HG03139 (cell line): ENCODE measurements around the gene PDE2A.

ENCODE experiments used
- ATAC-seq: cut with Tn5 transposase; IDR thresholded peaks from one replicate; pipeline ENCODE4 v1.9.1; 2021; ENCODE audit not compliant: unreplicated experiment

PDE2A gene

DNA sequence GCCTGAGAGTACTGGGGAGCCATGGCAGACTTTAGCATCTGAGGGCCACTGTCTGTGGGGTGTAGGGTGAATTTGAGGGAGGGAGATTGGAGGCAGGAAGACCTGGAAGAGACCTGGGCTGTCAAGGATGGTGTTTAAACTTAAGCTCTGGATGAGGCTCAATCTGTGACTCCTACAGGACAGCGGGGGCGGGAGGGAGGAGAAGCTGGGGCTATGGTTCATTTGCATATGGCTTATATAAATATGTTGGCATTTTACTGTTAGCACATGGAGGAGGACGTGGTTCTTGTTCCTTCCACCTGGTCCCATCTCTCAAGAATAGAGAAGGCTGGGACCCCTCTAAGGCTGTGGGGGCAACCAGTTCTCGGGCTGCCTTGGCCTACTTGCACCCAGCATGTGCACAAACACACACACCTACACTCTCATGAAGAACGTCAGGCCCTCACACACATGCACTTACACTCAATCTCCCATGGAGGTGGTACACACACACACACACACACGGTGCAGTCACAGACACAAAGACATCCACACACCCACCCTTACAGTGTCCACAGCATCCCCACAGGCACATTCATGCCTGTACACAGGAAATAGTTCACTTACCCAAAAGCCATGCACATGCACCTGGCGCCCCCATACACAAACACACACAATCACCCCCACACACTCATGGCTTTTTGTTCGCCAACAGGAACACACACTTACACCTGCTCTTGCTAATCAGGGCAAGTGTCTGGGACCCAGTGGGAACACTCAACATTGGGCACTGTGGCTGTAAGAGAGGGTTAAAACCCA is 81.3 kb downstream of the PDE2A start:
- no peak for ATAC-seq

DNA sequence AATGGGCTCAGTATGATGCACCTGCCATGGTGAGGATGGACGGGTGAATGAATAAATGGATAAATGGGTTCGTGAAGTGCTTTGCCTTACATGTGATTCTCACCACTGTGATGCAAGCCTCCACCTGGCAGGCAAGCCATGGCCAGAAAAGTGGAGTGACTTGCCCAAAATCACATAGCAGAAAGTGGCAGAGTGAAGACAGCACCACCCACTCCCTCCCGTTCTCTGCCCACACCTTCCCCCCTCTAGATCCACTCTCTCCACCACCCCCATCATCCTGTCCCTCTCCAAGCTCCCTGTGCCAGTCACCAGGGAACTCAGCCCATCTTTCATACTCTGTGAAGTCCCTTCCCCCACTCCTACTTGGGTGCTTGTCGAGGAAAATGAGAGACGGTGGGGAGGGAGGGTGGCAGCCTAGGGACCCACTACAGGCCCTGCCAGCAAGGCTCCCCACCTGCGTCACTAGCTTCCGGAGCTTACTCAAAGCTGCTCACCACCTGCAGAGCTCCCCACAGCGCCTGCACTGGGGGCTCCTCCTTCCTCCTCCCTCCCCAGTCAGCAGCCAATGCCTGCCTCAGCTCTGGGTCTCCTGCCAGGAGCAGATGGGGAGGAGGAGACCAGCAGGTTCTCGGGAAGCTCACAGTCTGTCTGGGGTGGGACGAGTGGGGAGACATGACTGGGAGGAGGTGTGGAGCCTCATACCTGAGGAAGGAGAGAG is 82.3 kb downstream of the PDE2A start:
- ATAC-seq = no peak

DNA sequence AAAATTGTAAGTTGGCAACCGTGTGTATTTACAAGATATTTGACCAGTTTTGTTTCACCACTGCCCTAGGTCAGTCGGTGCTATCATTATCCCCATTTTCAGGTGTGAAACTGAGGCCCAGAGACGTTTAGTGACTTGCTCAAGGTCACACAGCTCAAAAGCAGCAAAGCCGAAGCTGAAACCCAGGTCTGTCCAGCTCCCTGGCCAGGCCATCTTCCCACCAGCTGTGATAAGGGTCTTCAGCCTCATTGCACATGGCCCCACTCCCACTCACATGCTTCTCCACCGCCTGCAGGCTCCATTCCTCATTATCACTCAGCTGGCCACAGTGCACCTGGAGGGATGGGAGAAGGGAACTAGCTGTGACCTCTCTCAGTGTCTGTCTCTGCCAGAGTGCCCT is 83.2 kb downstream of the PDE2A start:
- ATAC-seq = no peak

DNA sequence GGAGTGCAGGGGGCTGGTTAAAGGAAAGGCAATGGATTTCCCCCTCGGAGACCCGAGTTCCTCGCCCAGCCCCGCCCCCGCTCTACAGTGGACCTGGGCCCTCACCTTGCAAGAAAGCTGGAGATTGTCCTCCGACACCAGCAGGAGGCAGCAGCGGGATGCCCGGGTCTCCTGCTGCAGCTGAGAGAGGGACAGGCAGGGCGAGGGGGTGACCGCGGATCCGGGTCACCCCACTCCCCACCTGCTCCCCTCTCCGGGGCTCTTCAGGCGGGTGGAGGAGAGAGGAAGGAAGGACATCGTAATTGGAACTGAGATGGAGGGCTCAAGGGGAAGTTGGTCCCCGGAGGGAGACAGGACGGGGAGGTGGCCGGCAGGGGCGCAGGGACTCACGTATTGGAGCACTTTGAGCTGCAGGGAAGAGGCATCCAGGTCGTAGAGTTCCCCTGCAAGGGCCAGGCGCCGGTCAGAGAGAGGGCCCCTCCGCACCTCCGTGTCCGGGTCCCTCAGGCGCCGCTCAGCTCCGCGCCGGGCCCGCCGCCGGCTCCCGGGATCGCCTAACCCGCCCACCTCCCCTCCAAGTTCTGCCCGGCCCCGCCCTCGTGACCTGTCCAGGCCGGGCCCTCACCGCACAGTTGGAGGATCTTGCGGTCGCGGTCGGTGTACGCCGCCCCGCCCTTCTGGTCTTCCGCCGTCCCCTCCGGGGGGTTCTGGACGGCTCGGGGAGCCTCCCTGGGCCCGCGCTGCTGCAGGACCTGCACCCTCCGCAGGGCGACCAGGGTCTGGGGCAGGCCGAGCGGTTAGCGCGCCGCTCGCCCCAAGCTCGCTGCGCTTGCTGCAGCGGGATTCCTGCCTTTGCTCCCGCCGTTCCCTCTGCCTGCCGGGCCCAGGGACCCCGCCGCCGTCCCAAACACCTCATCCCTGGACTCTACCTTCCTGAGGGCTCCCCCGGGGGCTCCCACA is 84.1 kb downstream of the PDE2A start:
- no peak for ATAC-seq

DNA sequence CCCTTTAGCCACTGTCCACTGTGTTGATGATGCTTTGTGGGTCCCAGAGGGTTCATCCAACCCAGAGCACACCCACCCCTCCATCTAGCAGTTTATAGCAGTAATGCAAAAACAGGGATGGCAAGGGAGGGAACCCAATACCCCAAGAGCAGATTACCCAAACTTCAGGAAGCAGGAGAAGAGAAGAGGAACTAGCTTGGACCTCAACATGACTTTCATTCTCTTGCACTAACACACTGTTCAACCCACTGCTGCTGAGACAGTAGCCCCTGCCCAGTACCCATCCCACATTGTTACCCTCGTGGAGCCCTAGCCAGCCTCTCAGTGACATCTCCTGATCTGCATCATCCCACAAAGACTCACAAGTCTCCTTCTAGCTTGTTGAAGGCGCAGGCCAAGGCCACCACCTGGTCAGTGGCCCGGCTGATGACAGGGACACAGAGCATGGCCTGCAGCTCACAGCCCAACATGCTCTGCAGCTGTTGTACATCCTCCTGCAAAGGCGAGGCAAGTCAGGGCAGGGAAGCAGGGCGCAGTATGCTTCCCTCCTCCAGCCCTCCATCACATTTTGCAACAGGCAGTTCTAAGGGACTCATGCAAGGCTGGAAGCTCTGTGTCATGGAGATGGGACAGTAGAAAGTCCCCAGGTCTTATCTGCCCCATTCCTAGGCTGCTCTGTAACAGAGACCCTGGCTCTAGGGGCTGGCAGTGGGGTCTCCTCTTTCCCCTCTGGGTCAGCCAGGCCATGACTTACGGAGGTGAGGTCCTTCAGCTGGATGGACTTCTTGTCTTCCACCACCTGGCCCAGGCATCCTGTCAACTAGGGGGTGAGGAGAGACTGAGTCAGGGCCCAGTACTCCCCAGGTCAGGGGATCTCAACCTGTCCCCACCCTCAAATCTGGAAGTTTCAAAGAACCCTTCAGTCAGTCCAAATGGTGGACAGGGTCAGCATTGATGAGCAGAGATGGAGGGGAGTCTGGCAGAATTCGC is 85.5 kb downstream of the PDE2A start:
- ATAC-seq = no peak

DNA sequence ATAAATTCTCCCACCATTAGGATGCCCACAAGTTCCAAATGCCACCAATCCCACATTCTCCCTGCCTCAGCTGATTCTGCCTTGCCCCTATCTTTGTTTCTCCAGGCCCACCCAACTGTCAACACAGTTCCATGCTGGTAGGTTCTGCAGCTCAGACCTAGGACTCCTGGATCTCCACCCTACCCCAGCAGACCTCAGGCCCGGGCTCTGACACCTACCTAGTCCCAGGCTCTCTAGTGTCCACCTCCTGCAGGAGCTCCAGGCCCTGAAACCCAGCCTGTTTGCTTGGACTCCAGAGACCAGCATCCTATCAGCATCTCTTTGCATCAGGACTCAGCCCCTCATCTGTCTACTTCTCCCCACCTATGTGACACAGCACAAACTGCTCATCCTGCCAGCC is 86.5 kb downstream of the PDE2A start:
- ATAC-seq = no peak

DNA sequence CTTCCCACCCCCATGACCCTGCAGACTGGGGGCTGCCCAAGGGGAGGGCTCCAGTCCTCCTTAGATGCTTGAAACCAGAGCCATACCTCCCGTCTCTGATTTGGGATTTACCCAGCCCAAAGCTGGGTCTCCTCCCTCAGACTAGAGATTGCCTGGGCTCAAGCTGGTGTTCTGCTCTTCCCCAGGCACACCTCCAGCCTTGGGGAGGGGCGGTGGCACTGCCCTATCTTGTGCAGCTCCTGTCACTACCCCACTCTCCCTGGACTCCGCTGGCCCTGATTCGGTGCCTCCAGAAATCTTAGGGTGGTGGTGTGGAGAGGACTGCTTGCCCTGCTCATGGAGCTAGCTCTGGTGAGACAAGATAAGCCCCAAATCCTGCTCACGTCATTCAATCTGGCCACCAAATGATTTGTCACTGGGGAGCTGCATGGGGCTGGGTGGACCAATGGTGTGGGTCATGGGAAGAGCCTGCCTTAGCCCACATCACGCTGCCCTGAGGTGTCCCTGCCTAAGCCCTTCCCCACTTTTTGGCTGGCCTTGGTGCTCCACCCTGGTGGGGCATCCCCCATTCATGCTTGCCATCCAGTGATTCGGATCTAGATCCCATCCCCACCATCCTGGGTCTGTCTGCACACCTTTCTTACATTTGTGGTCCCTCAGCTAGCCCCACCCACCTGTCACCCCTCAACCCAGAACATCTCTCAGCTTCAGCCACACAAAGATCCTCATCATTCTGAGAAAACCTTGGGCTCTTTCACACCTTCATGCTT is 87.7 kb downstream of the PDE2A start:
- ATAC-seq = no peak

DNA sequence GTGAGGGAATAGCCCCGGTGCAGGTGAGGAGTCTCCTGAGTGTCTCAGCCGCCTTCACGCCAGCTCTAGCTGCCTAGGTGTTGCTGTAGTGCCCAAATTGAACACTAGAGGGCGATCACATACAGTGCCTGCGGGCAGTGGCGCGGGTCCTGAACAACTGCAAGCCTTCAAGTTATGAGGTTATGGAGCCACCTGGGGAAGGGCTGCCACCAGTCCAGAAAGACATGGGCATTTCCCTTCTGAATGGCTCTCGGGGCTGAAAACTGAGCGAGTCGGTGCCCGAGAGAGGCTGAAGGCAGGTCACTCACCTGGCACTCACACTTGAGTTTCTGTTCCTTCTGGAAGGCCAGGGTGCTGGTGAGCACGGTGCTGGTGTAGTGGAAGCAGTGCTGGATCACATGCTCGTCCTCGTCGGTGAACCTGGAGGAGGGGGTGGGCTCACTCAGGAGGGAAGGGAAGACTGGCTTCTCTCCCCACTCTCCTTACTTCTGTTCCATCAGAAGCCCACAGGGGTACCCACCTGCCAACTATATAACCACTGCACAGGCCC is 88.4 kb downstream of the PDE2A start:
- no peak for ATAC-seq

DNA sequence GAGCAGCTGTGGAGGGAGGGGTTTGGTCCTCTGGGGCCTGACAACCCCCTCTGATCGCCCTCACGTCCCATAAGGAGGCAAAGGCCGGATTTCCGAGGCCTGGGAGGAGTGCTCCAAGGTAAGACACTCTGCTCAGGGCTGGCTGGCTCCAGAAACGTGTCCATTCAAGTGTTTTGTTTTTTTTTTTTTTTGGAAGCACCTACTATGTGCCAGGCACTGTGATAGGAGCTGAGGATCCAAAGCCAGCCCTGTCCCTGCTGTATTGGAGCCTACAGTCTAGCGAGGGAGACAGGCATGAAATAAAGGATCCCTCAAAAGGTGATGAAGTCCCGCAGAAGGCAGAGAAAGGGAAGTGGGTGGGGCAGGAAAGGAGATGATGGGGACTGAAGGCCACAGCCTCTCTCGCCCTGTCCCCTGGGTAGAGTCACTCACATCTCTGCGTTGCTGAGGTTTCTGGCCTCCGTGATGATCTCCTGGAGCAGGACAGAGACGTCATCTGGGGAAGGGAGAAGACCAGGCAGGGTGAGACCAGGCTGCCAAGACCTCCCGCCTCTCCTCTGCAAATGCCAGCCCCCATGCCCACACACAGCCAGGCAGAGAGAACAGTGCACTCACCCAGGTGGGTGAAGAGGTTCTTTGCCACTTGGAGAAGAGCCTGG is 89.2 kb downstream of the PDE2A start:
- no peak for ATAC-seq

DNA sequence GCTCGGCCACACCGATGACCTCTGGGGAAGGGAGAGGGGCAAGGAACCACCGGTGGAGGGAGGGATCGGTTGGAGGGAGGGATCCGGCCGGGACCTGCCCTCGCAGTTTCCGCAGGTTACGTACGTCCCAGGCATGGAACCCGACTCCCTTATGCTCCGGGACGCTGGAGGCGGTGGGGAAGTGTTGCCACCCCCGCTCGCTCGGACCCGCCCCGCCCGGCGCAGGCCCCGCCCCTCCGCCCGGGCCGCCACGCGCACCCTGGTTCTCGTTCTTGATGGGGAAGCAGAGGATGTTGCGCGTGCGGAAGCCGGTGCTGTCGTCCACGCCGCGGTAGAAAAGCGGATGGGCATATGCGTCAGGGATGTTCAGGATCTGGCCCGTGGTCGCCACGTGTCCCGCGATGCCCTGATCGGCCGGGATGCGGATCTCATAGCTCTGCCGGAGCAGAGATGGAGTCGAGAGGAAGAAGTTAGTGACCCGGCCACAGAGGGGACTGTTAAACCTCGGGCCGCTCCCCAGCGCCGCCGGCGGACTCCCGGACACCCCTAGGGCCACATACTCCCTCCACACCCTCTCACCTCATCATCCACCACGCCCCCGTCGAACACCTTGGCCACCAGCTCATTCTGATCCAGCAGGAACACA is 89.8 kb downstream of the PDE2A start:
- ATAC-seq = no peak

DNA sequence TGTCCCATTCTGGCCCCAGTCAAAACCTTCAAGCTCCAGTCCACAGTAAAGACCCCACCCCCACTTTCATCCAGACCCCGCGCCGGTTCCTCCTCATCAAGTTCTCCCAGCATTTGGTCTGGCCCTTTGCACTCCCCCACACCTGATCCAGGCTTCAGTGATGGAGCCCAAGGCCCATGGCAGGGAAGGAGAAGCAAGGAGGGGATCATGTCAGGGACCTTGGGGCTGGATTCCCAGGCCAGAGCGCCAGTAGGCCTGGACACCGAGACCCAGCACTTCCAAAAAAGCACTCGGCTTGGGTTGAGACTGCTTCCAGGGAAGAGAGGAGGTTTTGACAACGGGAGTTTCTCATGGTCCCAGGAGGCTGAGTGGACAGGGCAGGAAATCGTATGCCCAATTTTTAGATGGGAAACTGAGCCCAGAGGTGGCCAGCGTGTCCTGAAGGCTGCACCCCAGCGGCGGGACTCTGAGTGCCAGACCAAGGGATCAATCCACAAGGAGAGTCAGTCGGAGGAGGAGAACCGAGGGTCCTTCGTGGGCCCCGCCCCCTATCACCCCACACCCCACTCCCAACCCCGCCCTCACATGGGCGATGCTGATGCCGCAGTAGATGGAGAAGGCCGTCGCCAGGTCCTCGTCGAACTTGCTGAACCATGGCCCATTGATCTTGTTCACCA is 90.5 kb downstream of the PDE2A start:
- no peak for ATAC-seq

DNA sequence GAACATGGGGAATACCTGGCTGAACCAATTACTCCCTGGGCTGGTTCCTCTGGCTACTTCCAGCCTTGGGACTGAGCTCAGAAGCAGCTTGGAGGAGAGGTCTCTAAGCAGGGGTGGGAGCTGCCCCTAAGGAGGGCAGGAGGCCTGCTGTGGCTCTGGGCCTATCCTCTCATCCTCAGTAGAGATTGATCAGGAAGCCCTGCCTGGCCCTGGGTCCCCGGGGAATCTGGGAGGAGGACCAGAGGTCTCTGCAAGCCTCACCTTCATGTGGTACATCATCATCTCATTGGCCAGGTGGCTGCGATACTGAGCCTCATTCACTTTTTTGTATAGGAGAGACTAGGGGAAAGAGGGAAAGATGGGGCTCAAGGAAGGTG is 91.1 kb downstream of the PDE2A start:
- ATAC-seq = no peak

DNA sequence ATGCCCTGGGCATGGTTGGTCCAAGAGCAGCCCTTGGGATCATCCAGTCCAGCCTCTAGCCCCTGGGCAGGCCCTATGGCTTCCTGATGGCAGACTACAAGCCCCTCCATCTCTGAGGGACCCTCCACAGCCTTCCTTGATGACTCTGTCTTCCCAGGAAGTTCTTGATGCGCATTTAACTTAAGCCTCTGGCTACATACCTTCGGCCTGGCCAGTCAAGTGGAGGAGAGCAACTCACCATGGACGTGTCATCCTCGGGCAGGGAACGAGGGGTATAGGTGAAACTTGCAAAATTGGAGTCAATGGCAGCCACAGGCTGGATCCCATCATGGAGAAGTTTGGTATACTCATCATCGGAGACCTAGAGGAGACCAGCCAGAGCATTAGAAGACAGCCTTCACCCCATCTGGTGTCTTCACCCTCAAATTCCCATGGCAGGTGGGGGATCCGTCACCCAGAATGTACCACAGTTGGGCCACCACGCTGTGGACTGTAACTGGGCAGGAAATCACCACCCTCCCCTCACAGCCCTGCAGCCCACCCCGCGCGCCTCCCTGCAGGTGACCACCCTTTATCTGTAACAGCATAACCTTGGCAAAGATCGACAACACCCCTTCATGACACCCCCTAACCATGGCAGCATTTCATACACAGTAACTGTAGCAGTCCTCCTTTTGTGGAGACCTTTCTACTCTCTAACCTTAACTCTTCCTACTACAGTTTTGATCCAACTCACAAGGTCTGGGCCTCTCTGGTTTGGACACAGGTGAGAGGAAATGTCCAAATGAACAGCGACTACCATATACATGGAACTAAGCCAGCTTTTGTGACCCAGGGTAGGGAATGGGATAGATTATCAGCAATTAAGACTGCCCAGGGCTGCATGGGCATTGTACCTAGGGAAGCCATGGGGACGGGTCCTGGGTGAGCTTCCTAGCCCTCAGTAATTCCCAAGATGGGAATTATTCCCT is 91.7 kb downstream of the PDE2A start:
- ATAC-seq = no peak

DNA sequence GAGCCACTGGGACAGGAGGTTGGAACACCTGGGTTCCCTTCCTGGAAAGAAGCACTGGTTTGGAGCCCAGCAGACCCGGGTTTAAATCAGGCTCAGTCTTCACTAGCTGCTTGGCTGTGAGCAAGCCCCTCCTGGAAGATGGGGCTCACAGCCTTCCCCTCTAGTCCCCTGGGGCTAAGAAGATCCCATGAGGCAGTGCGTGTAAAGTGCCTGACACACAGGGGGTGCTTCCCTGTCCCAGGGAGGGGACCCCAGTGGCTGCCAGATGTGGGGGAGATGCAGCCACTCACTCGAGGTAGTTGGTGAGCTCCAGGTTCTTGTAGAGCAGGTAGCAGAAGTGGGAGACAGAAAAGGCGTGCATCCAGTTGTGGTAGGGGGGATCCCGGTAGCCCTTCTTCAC is 93.2 kb downstream of the PDE2A start:
- ATAC-seq = no peak

DNA sequence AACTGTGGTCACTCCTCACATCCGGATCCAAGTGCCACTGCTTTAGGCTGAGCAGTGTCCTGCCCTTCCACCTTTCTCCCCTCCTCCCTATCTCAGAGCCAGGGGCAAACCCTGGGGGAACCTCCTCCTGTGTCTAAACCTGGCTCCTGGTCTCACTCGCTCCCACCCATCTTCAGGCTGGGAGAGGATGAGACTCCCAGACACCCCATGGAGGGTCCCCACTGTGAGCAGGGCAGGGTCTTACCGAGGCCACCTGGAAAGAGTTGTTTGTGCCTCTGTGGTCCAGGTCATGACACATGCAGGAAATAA is 93.6 kb downstream of the PDE2A start:
- no peak for ATAC-seq

DNA sequence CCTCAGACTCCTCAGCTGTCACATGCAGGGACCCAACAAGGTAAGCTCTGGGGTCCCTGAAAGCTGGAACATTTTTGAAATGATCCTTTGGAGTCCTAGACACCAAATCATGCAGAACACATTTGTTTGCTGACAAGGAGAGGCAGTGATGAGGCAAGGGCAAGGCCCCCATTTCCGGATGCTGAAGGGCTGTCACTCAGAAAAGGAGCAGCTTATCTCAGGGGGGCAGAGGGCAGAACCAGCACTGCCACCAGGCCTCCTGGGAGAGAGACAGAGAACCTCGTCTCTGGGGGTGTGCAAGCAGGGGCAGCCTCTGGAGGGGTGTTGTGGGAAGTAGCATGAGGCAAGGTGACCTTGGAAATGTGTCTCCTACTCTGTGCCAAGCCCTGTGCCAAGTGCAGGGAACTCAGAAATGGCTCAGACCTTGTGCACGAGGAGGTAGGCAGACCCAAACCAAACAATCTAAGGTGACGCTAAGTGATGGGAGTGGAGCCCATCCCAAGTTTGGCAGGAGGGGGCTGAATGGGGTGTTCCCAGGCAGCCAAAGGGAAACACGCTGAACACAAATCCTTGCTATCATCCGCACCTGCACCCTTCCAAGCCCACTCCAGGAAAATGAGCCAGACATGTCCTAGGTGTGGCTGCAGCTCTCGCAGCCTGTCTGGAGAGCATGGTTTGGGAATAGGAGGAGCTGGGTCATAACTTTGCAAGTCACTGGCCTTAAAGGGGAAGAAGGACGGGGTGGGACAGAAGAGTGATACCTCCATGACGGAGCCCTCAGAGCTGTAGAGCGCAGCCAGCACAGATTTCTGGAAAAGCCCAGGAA is 94.2 kb downstream of the PDE2A start:
- ATAC-seq = no peak
